HuH-7.5 (cell line): ENCODE measurements around the gene PDZD8.

Source experiments
- DNase-seq: peaks from one replicate; pipeline ENCODE4 v3.0.0; 2011; ENCODE audit warnings: low spot score

Gene PDZD8

DNA sequence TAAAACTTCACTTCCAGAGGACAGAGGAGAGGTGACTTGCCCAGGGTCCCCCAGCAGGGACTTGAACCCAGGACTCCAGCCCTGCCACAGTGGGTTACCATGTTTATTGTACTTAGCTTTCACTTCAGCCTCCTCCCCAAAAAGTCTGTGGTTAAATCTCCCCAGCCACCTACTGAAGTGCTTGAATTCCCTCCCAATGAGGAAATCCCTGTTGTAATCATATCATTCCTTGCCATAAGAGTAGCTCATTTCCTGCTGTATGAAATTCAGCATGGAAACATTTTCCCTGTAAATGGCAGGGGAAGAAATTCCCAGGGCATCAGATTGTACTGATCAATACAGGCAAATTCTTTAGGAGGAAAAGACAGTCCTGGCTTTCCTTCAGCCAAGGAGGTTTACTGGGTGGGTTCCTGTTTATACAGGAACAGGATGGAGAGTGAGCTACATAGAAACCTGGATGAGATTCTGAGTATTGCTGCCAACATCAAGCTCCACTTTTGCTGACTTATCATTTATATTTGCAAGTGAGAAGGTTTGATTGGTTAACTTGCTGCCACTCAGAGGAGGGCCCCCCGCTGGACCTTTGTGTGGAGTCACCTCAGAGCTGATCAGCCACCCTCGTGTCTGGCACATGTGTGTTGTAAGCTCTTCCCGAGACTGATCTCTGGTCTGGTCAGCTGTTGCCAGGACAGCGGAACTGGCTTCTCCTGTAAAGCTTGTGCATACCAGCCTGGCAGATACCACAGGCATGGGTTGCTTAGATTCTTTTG is 16.4 kb upstream of the PDZD8 start:
- DNase-seq: no peak

DNA sequence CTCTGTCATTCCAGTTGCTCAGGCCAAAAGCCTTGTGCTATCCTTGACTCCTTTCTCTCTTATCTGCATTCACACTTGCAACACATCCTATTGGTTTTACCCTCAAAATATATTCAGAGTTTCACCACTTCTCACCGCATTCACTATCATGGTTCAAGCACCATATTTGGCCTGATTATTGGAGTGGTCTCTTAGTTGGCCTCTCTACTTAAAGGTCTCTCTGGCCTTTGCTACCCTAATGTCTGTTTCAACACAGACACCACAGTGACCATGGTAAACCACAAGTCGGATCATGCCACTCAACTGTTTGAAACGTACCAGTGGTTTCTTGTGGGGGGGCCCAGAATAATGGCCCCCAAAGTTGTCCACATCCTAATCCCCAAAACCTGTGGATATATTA is 15.2 kb upstream of the PDZD8 start:
- DNase-seq: no peak

DNA sequence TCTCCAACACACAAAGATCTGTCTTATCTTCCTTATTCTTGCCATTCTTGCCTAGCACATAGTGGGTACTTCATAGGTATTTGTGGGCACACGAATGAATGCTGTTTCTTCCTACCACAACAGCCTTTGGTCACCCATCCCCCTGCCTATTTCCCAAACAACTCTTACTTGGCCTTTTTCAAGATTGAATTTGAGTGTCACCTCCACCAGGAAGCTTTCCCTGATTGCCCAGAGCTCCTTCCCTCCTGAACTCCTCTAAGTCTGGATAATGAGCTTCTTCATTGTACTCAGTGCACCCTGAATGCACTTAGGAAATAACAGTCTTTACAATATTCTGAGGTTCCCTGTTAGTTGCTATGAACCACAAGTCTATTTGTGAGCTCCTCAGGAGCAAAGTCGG is 11.6 kb upstream of the PDZD8 start:
- DNase-seq: no peak

DNA sequence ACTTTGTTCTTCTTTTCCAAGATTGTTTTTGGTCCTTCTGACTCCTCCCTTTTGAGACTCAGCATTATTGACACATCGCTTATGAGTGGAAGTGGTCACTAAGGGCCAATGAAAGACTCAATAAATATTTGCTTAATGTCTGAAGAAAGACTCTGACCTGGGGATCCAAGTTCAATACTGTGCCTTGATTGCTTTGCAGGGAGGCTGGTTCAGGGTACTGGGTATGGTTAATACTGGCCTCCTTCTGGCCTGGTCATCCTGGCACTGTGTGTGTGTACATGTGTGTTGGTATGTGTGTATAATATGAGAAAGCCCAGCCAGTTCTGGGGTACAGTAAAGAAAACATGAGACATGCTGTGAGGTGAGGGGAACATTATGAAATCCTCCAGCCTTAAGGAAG is 7.6 kb upstream of the PDZD8 start:
- no peak for DNase-seq

DNA sequence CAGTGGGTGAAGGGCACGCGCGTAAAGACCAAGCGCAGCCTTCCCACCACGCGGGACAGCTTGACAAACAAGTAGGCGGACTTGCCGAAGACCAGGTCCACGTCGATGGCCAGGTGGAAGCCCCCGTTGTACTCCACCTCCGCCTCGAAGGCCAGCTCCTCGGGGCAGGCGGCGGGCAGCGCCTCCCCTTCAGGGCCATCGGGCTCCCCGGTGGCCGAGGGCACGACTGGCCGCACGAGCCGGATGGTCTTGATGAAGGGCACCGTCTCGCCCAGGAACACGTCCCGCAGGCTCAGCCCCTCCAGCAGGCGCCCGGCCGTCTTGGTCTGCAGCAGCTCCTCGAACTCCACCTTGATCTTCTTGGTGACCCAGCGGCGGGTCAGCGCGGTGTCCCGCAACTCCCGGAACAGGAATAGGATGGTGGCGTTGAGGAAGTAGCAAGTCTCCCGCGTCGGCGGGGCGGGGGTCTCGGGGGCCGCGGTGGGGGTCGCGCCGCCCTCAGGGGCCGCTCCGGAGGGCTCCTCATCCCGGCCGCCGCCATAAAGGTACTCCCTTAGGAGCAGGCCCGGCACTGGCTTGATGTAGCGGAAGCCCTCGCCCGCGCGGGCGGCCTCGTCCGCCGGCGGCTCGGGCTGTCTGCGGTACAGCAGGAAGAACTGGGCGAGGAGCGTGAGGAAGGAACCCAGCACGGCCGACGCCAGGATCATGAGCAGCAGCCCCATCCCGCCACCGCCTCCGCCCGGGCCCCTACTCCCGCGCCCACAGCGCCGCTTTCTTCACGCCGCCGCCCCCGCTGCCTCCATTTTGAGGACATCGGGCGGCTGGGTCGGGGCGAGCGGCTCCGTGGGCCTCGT is 507 bp downstream of the PDZD8 start:
- peak; percentile 20 for DNase-seq

DNA sequence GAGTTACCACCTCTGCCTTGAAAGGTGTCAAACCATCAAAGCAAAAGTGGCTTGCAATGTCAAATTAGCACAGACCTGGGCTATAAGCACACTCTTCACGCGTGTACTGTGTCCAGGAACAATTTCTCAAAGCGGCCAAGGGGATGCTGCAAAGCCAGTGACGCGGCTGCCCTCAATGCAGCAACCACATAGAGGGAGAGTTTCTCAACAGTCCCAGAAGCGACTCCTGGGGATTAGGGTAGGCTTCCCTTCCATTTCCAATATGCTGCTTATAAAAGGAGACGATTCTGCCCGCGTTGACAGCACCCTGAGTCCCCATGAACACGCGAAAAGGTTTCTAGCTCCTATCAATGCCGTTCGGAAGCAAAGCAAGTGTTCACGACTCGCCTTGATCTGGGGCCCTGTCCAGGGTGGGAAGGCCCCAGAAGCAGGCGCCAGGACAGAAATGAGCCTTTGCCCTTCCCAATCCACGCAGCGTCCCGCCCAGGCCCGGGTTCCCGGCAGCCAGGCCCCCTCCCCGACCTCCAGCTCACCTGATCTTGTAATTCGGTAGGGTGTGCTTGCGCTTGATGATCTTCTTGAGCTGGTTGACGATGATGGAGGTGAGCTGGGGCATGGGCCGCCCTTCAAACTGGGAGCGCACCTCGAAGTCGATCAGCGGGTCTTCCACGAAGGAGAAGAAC is 1.3 kb downstream of the PDZD8 start:
- peak; percentile 18 for DNase-seq

DNA sequence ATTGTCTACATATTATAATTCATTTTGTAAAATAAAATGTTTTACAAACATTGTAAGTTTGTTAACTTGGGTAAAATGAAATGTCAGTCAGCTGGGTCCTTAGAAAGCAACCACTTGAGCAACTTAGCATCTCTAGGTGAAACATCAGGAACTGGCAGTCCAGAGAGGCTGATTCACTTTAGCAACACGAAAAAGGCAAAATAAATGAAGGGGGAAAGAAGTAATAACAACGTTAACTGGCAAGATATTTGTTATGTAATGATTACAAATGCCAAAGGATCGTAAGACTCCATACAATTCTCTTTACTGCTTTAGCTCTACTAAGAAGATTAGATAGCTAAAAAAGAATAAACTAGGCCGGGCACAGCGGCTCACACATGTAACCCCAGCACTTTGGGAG is 5.0 kb downstream of the PDZD8 start:
- no peak for DNase-seq

DNA sequence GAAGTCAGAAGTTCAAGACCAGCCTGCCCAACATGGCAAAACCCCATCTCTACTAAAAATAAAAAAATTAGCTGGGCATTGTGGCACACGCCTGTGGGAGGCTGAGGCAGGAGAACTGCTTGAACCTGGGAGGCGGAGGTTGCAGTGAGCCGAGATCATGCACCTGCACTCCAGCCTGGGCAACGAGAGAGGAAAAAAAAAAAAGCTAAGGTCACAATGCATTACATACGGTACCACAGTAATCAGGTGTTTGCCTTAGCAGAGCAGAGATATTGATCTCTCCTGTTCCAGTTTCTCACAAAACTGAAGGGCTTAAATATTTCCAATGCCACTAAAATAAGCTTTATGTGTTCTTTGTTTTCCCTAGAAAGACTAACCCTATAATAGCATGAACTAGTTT is 7.5 kb downstream of the PDZD8 start:
- no peak for DNase-seq

DNA sequence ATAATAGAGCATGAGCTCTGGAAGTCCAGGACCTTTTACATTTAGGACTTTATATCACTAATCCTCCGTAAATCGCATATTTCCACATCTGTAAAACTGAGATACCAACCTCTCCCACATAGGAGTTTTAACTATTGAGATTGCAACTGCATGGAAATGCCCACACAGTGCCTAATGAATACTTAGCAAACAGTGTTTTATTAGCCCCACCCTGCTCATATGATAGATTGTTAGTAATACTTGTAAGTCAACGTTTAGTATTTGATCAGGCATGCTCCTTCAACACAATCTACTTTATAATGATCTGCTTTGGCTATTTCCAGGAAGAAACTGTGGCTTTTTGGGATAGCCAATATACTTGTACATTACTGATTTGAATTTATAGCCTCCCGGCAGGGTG is 8.5 kb downstream of the PDZD8 start:
- no peak for DNase-seq

DNA sequence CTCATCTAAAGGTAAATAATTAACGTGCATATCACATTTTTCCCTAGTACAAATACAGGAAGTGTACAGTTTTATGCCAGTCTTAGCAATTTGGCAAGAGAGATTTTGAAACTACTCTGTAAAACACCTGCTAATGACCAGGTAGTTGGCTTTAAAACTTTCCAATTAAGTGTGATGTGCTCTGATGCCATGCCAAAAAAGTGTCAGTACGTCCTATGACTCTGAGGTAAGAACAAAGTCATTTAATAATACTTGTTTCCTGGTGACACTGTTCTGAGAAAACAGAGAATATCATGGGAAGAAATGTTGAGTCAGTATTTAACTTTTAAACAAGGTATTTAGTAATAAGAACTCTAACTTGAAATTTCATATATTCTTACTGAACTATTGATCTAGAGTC is 9.6 kb downstream of the PDZD8 start:
- no peak for DNase-seq

DNA sequence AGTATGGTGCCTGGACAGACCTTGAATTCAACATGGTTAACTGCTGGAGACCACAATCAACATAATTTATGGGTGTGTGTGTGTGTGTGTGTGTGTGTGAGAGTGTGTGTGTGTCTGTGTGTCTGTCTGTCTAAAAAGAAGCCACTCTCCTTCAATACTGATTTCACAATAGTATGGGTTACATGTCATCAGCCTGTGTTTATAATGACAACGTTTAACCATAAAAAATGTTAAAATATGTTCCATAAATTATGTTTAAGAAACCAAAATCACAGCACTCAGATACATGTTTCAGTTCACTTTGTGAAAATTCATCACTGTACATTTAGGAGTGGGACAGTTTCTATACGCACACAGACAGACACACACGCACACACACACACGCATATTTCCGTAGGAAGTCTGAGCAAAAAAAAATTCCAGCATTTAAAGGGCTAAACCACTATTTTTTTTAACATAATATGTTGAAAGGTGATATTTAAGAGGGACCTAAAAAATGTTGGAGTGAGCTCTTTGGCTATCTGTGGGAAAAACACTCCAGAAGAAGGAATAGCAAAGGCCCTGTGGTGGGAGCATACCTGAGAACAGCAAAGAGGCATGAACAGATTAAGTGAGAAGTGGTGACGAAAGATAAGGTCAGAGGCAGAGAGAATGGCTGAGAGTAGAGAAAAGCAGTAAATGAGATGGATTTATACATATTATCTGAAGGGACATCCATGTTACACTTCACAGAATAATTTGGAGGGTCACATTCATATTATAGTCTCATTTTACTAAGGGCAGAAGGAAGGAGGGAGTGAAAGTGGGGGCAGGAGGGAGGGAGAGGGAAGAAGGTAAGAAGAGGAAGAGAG is 10.9 kb downstream of the PDZD8 start:
- no peak for DNase-seq

DNA sequence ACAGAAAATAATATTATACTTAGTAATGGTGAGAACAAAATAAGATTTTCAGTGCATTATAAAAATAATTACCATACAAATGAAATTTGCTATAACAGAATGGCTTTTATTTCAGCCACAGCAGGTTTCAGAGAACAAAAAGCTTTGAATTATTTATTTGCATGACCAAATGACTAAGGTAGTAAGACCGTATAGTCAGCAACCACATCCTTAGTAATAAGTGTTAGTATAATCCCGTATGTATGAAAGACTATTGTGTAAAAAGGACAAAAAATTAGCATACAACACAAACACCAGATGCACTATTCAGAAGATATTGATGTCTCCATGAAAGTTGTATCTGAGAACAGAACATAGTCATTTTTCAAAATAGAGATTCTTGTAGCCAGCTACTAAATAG is 12.2 kb downstream of the PDZD8 start:
- DNase-seq: no peak

DNA sequence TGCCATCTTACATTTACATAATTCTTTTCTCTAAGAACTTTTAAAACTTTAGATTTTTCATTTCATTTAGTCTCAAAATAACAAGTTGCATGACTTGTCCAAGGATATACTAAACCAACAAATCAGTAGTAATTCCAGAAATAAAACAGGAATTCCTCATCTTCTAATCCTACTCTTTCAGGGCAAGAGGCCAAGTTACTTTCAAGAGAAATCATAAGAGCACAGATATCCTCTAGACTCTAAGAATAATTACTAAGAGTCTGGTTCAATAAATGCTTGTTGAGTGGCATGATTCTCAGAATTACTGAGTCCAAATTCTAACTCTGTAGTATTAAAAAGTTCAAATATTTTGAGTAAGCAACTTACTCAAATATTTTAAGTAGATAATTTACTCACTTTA is 12.9 kb downstream of the PDZD8 start:
- no peak for DNase-seq

DNA sequence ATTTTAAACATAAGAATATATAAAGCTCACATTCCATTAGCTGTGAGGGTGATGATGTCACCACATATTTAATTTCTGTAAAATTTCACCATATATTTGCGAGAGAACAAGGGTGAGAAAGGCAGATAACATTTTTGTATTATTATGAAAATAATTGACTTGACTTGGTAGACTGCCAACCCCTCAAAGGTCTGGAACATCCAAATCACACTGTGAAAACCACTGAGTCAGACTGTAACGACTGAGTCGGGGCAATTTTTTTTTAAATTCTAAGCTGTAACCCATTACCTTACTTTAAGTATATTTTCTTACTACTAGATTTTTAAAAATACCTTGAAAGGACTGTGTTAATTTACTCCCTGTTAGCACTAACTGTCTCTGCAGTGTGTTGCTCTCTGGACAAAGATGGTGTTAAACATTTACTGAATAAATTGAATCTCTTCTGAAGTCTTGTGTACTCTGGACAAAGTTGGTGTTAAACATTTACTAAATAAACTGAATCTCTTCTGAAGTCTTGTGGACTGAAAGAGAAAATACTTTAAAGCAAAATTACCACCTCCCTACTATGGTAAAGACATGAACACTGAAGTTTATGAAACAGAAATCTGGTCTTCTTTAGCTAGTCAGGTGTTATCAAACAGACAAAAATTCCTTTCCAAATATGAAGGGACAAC is 14.1 kb downstream of the PDZD8 start:
- no peak for DNase-seq

DNA sequence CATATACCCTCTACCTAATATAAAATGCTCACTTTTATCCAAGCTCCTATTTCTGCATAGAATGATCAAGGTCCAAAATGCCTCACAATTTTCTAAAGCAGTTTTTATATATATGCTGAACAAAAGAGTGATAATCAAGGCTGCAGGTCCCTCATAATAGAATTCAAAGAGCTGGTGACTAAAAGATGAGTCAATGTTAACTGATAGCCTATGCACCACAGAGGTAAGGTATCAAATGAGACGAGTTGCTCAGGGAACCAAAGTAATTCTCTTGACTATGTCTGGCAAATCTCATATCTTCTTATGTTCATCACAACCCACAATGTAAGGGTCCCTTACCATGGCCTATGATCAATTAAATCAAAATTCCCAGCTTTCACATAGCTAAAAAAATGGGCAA is 15.2 kb downstream of the PDZD8 start:
- DNase-seq: no peak

DNA sequence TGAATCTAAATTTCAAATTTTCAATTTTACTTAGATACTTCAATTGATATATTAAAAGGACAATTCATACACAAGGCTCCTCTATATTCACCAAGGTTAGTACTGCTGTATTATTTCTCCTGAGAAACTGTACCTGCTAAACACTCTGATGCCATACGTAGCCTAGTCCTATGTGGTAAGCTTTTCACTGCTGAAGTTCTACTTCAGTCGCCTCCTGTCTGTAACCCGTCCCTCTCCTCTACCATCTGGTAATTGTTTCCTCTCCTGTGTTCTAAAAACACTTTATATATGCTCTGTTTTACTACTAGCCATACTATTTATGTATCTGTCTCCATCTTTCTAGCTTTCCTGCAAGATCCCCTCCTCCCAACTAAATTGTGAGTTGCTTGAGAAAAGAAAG is 20.2 kb downstream of the PDZD8 start:
- DNase-seq: no peak

DNA sequence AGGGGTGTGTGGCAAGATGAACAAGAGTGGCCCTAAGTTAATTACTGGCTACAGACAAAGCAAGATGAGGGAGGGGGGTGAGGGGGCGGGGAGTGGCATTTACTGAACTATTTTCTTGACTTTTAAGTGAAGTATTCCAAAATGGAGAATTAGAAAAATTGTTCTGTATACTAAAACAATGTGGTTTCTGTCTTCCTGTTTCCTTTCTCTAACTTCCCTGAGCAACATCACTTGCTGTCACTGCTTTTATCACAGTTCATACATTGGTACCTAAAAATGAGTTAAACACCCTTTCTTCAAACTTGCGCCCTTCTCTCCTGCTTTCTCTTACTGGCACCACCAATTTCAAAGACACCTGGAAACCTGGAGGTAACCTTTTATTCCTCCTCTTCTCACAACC is 21.6 kb downstream of the PDZD8 start:
- DNase-seq: no peak

DNA sequence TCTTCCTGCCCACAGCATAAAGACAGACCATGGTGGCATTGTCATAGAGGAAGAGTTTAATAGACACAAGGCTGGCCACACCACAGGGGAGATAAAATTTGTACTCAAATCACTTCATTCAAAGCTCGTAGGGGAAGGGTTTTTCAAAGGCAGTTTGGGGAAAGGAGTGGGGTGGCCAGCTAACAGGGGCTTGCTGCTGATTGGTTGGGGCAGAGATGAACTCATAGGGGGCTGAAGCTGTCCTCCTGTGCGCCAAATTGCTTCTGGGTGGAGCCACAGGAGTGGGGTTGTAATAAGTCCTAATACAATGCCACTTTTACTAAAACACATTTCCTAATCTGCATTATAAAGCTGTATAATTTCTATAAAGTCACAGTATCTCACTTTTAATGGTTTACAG is 22.5 kb downstream of the PDZD8 start:
- no peak for DNase-seq

DNA sequence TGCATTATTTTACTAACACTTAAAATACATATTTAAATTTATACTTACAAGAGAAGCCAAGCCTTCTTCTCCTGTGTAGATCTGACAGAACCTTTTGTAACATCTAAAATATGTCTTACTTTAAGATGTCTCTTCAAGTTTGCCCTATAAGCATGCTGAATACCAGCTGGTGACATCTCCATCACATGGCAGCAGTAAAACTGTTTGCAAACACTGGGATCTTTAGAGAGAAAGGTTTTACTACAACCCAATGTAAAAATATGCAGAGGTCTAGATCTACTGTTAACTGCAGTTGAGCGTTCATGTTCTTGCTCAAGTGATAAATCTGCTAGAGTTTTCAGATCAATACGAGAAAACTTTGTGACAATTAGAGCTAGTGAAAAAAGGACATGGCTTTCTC is 23.2 kb downstream of the PDZD8 start:
- DNase-seq: no peak

DNA sequence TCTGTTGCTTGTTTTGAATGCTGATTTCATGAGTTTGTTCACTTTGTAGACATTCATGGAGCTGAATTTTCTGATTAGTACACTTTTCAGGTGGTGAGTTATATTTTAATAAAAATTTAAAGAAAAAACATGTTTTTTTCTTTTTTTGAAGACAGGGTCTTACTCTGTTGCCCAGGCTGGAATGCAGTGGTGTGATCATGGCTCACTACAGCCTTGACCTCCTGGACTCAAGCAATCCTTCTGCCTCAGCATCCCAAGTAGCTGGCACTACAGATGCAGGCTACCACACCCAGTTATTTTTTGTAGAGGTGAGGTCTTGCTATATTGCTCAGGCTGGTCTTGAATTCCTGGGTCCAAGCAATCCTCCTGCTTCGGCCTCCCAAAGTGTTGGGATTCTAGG is 23.7 kb downstream of the PDZD8 start:
- DNase-seq: no peak

DNA sequence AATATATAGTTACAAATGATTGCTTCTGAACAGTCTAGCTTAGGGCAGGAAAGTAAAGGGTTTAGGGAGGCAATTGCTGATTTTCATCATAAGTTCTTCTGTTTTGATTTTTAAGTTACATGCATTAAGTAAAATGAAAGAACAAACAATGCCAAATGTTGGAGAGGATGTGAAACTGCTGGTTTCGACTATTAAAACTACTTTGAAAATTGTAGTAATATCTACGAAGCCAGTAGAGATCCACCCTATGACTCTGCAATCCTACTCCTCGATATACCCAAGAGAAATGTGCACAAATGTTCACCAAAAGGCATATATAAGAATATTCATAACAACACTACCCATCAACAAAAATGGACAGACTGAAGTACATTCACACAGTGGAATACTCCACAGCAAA is 24.3 kb downstream of the PDZD8 start:
- DNase-seq: no peak

DNA sequence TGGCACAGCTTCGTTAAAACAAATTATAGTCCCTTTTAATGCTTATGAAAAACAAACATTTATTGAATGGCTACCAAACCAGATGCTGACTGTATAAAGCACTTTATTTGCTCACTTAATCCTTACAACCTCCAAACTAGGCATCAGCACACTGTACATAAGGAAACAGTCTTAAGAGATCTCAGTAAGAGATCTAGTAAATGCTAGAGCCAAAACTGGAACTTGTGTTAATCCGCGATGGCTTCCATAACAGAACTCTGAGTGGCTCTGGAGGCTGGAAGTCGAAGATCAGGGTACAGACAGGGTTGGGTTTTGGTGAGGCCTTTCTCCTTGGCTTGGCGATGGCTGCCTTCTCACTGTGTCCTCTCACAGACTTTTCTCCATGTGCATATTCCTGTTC is 27.0 kb downstream of the PDZD8 start:
- DNase-seq: no peak
